ENCODE data around the gene S100A16. TPM values are rescaled to one million over a fixed set of nuclear protein-coding genes. Genes with fewer than 3 reads are reported as not detected.

The S100A16 gene
- total and polyA plus RNA-seq, 9 of the 15 experiments (the other 6 are each of a cell fraction or from before 2014, with no cell fraction given): 1.6 to 6.9 (median 4.3) TPM

GRCh38 chr1:153658400-153659174, 45.6 kb upstream of the S100A16 start, which contains the start of gene SNAPIN (continued):
- no peak for TF ChIP-seq ZBTB33 (CRISPR knock-in tag; IDR thresholded peaks at IDR 0.05)
- no peak for TF ChIP-seq BCLAF1 (IDR thresholded peaks at IDR 0.05; ENCODE audit: borderline replicate concordance in 1 of 2, control insufficient read depth in 1 of 2, low read depth in 2 of 2, low read length in 1 of 2)
- TF ChIP-seq NCOA4 (IDR thresholded peaks at IDR 0.05; ENCODE audit: partially characterized antibody): no peak
- TF ChIP-seq JUND (IDR thresholded peaks at IDR 0.05; ENCODE audit: borderline replicate concordance, low read depth, low read length): 0 out of 2 replicates have a peak, but pooled peaks have one; percentile 39
- no peak; the same call in 2 of the 3 replicates for TF ChIP-seq JUND (tag; IDR thresholded peaks at IDR 0.05; ENCODE audit: borderline replicate concordance, low read depth, low read length)
- TF ChIP-seq, protein P1, sequence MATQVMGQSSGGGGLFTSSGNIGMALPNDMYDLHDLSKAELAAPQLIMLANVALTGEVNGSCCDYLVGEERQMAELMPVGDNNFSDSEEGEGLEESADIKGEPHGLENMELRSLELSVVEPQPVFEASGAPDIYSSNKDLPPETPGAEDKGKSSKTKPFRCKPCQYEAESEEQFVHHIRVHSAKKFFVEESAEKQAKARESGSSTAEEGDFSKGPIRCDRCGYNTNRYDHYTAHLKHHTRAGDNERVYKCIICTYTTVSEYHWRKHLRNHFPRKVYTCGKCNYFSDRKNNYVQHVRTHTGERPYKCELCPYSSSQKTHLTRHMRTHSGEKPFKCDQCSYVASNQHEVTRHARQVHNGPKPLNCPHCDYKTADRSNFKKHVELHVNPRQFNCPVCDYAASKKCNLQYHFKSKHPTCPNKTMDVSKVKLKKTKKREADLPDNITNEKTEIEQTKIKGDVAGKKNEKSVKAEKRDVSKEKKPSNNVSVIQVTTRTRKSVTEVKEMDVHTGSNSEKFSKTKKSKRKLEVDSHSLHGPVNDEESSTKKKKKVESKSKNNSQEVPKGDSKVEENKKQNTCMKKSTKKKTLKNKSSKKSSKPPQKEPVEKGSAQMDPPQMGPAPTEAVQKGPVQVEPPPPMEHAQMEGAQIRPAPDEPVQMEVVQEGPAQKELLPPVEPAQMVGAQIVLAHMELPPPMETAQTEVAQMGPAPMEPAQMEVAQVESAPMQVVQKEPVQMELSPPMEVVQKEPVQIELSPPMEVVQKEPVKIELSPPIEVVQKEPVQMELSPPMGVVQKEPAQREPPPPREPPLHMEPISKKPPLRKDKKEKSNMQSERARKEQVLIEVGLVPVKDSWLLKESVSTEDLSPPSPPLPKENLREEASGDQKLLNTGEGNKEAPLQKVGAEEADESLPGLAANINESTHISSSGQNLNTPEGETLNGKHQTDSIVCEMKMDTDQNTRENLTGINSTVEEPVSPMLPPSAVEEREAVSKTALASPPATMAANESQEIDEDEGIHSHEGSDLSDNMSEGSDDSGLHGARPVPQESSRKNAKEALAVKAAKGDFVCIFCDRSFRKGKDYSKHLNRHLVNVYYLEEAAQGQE (IDR thresholded peaks at IDR 0.05; ENCODE audit: borderline replicate concordance): no peak
- TF ChIP-seq, protein P1 (CRISPR knock-in tag; IDR thresholded peaks at IDR 0.05; ENCODE audit: low read depth): peak; percentile 64
- TF ChIP-seq ARID3B (CRISPR knock-in tag; IDR thresholded peaks at IDR 0.05; ENCODE audit: borderline replicate concordance): no peak
- peak; percentile 67 for TF ChIP-seq POLR2AphosphoS5 (IDR thresholded peaks at IDR 0.05; ENCODE audit: control insufficient read depth, insufficient read depth, low read depth, low read length)
- no peak for TF ChIP-seq OTX1 (CRISPR knock-in tag; IDR thresholded peaks at IDR 0.05)

All from K562 (cell line).